Caki2 (cell line): ENCODE measurements around the gene CRELD2. TPM values are rescaled to one million over a fixed set of nuclear protein-coding genes. Genes with fewer than 3 reads are reported as not detected.
A peak's percentile ranks its signal among the peaks of the same experiment; 100 is the strongest.

Experiments
- DNase-seq: peaks from one replicate; pipeline ENCODE4 v3.0.0-alpha.2; 2015; ENCODE audit warnings: low read depth
- in situ Hi-C: cut with HindIII; loops from 2 replicates; pipeline ENCODE4 v1.10.0; 2016; ENCODE audit warnings: low sequenced_read_pairs, low pct_unique_long_range_greater_than_20kb, mixed read lengths
- total RNA-seq: library from RNA; depleted of rRNA; stranded (reverse); fragments of >200 nt; shearing (Covaris generic); gene quantifications from 2 replicates; pipeline ENCODE4 v1.2.3, GENCODE V29; 2014; ENCODE audit warnings: low replicate concordance

Gene CRELD2
- total RNA-seq, 1 experiment from 2014 or later = 60.4 TPM

DNA sequence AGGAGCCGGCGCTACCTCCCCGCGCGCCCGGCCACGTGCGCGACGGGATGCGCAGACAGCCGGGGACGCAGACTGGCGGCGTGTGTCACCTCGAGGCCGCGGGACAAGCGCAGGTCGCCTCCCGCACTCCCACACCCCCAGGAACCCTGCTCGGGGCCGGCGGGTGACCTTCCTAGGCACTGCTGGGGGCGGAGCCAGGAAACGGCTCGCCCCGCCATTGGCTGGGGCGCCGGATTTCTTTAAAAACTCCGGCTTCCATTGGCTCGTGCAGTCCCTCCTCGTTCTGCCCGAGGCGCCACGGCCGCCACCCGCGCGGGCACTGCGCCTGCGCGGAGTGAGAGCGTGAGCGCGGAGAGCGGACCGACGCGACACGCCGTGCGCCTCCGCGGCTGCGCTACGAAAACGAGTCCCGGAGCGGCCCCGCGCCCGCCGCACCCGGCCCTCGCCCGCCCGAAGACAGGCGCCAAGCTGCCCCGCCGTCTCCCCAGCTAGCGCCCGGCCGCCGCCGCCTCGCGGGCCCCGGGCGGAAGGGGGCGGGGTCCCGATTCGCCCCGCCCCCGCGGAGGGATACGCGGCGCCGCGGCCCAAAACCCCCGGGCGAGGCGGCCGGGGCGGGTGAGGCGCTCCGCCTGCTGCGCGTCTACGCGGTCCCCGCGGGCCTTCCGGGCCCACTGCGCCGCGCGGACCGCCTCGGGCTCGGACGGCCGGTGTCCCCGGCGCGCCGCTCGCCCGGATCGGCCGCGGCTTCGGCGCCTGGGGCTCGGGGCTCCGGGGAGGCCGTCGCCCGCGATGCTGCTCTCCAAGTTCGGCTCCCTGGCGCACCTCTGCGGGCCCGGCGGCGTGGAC lies 41.9 kb downstream of the CRELD2 start, which contains the start of gene PIM3:
Gene PIM3, plus strand, starts transcription at position 614 of the 846 bp plus-strand sequence. Its CDS starts 176 bp downstream, at position 790.
- DNase-seq = peak; percentile 99
- in situ Hi-C loops = no loop called here

- DNase-seq = no peak
- in situ Hi-C loops = no loop called here
These were observed 42.7 kb downstream of the CRELD2 start for GRCh38 chr22:49961005-49961600.

GRCh38 chr22:49961601-49962011 lies 43.2 kb downstream of the CRELD2 start:
- peak; percentile 55 for DNase-seq
- in situ Hi-C loops = no loop called here

DNA sequence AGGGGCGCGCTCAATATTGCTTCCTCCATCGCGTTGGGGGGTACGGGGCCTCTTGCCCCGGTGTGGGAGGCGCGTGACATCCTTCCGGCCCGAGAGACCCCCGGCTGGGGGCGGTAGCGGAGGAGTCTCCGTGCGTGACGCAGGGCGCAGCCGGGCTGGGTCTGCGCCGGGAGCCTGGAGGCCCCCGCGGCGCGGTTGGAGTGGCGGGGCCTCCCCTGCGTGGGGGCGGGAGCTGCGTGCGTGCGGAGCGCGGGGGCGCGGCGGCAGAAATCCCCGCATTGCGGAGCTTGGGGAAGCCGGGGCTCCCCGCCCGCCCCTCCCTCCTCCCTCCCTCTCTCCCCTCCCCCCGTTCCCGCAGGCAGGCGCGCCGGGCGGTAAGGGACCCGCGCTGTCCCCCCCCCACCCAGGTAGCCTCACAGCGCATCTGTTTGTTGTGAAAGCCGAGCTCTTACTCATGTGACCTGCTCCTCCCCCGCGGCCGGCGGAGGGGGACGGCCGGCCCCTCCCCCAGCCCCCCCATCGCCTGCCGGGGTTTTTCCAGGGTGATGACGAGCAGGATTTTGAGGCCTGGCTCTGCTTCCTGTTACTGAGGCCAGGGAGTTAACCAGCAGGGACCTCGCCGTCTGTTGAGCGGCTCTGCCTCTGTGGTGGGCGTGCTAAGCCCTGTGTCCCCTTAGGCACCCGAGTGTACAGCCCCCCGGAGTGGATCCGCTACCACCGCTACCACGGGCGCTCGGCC lies 43.7 kb downstream of the CRELD2 start:
- DNase-seq = peak; percentile 95
- in situ Hi-C loops = no loop called here

- no peak for DNase-seq
- in situ Hi-C loops = no loop called here
These were observed 44.6 kb downstream of the CRELD2 start for GRCh38 chr22:49962751-49963646.

- in situ Hi-C loops = no loop called here
- no peak for DNase-seq
These were observed 45.2 kb downstream of the CRELD2 start for GRCh38 chr22:49963647-49964026.

DNA sequence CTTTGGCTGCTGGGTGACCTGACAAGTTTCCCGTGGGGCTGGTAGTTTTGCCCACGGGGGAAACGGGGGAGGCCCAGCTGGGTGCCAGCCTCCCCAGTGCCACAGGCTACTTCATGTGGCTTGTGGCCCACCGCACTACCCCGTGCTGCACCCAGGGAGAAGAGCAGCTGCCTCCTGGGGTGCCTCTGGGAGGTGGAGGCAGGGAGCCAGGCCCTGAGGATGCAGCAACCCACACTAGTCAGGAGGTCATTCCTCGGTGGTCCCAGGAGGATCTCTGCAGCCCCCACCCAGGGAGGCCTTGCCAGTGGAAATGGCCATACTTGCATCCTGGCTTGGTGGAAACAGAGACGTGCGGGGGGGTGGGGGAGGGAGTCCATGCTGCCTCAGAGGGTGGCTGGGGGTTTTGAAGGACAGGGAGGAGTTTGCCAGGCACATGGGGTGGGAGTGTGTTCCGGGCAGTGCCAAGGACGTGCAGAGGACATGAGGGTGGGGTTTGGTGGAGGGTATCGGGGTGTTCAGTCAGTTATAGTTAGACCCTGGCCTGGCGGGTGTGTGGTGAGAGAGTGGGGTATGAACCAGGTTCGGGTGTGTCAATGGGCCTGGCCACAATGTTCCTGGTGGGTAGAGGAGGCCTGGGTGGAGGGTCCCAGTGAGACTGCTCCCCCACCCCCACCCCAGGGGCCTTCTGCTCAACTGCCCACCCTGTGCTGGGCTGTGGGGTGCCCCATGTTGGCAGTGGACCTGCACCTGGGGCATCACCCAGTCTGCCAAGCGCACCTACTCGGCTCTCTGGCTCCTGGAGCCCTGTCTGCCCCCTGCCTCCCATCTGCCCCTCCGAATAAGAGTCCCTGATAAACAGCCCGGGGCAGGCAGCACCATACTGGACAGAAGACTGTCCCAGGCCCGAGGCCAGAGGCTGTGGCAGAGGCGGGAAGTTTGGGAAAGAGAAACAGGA lies 46.0 kb downstream of the CRELD2 start:
- in situ Hi-C loops = no loop called here
- no peak for DNase-seq

- no peak for DNase-seq
- in situ Hi-C loops = no loop called here
These were observed 46.9 kb downstream of the CRELD2 start for GRCh38 chr22:49965091-49966040.

GRCh38 chr22:49966041-49966773 lies 47.8 kb downstream of the CRELD2 start:
- no peak for DNase-seq
- in situ Hi-C loops = no loop called here

DNA sequence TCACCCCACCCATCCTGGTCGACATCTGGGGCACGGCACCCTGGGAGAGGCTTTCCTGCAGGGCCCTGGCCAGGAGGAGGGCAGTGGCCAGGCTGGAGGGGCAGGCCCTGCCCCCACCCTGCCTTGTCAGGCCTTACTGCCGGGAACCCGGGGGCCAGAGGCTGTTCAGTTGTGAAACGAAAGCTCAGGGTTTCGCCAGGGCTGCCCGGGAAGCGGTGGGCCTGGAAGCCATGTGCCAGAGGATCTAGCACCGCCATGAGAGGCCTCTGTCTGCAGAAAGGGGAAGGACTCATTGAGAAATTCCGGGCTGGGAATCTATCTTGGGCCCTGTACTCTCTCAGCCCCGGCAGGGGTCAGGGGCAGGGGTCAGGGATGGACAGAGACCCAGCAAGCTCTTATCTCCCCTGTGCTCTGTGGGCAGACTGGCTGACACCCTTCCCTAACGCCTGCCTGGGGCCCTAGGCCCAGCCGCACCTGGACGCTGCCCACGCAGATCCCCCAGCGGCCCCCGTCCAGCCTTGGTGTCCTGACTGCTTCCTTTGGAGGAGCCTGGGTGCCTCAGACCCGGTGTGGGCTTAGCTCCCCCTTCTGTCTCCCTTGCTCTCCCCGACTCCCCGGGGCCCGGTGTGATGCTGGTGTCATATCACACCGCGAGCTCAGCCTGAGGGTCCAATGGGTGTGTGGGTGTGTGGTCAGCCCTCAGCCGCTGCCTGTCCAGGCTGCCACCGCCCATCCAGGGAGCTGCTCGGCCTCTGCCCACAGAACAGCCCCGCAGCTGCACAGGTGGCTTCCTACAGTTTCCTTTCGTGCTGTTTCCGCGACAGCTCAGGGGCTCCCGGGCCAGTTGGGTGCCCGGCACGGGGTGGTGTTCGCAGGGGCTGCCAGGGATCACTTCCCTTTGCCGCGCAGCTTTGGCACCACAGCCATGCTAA lies 48.6 kb downstream of the CRELD2 start:
- in situ Hi-C loops = no loop called here
- no peak for DNase-seq

GRCh38 chr22:49967706-49968208 lies 49.3 kb downstream of the CRELD2 start:
- in situ Hi-C loops = no loop called here
- no peak for DNase-seq

GRCh38 chr22:49968313-49968830 lies 49.9 kb downstream of the CRELD2 start:
- no peak for DNase-seq
- in situ Hi-C loops = no loop called here

DNA sequence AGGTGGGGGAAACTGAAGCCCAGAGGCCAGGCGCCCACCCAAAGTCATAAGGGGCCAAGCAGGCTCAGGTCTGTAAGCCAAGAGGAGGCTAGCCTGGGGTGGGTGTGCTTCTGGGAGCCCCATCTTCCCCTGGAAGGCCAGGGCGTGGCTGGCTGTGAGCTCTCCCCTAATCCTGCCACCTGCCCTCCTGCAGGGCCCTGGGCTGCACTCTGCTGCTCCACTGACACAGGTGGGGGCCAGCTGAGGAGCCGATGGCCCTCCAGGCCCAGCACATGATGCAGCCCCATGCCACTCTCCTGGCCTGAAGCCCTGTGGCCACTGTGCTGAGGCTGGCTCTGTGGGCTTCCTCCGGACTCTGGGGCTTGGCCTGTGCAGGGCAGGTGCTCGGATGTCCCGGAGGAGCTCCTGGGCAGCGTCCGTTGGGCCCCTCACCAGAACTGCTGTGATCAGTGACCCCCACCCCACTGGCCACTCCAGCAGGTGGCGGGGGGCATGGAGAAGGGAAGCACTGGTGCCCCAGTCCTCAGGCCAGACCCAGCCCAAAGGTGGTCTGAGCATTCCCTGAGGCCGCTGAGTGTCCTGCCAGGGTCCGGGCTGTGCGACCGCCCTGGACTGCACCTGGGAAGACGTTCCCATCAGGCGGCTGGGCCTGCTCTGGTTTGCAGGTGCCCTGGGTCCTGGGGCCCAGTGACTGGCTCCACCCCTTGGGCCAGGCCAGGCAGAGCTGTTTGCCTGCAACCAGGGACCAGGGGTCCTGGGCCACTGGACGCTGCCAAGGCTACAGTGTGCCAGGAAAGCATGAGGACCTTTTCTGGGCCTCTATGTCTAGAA lies 50.6 kb downstream of the CRELD2 start:
- in situ Hi-C loops = no loop called here
- DNase-seq = no peak
